Astrocyte (in vitro differentiated cells and primary cell): ENCODE measurements around the gene PALS2.

Experiments used
- CTCF ChIP-seq: IDR thresholded peaks from 2 replicates; pipeline ENCODE4 v1.5.1; 2011; ENCODE audit warnings: low read depth, mild to moderate bottlenecking, inconsistent platforms, low read length, moderate library complexity; ENCODE audit not compliant: insufficient read depth
- EZH2 ChIP-seq: IDR thresholded peaks from 2 replicates; pipeline ENCODE4 v1.6.1; 2012; ENCODE audit warnings: mild to moderate bottlenecking, low read length, inconsistent platforms; ENCODE audit not compliant: insufficient read depth

- no peak for TF ChIP-seq EZH2
- TF ChIP-seq CTCF = no peak
Observed at GRCh38 chr7:24601600-24601999, 28.3 kb downstream of the PALS2 start.
